Measurements from ENCODE around the gene BLACAT1. TPM values are rescaled to one million over a fixed set of nuclear protein-coding genes. Genes with fewer than 3 reads are reported as not detected.

BLACAT1 gene
- total RNA-seq, 4 donors from 2014 or later = 0.29 to 2.3 (median 0.99) TPM

DNA sequence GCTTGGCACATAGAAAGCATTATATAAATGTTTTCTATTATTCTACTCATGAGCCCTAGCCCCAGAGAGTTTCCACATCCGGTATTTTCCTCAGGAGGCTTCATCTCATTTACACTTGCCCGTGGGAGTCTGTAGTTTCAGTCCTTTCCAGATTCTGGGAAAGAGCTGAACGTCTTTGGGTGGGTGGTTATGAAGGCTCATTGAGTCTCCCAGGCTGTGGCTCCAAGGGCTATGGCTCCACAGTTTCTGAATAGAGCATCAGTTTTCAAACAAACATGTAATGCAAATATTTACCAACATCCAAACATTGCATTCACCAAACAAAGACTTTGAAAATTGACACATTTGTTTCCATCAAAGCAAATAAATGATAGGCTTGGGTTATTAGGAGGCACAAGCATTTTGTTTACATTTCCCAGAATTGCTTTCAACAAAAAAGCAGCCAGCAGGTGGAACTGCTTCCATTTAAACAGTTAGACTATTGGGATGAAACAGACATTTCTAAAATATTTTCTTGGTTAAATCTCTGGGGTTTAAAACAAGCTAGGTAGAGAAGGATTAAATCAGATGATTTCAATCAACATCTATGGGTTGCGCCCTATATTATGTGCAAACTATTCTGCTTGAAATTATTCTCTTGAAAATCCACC lies 32.7 kb downstream of the BLACAT1 start:
- H3K27ac ChIP-seq = no peak overlapping the region
- 57 to 61% methylated on average over 4 of the region's 4 CpGs for WGBS, 2 donors
- TF ChIP-seq, protein P1, sequence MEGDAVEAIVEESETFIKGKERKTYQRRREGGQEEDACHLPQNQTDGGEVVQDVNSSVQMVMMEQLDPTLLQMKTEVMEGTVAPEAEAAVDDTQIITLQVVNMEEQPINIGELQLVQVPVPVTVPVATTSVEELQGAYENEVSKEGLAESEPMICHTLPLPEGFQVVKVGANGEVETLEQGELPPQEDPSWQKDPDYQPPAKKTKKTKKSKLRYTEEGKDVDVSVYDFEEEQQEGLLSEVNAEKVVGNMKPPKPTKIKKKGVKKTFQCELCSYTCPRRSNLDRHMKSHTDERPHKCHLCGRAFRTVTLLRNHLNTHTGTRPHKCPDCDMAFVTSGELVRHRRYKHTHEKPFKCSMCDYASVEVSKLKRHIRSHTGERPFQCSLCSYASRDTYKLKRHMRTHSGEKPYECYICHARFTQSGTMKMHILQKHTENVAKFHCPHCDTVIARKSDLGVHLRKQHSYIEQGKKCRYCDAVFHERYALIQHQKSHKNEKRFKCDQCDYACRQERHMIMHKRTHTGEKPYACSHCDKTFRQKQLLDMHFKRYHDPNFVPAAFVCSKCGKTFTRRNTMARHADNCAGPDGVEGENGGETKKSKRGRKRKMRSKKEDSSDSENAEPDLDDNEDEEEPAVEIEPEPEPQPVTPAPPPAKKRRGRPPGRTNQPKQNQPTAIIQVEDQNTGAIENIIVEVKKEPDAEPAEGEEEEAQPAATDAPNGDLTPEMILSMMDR (IDR thresholded peaks at IDR 0.05) = peak in 1 of 6 experiments; percentile 17
- TF ChIP-seq POLR2A (IDR thresholded peaks at IDR 0.05) = no peak
- DNase-seq = no peak
- no peaks in the 10 kb centered on the region for H3K9me3 ChIP-seq
- peaks cover 0 to 54% (median 0%) of the 10 kb centered on the region in 4 donors for H3K27me3 ChIP-seq
- intact Hi-C loops (cut with DNase I) = no loop called here
- H3K4me3 ChIP-seq = no peak overlapping the region
- H3K4me1 ChIP-seq = no peaks in the 10 kb centered on the region
- H3K36me3 ChIP-seq = no peaks in the 10 kb centered on the region

DNA sequence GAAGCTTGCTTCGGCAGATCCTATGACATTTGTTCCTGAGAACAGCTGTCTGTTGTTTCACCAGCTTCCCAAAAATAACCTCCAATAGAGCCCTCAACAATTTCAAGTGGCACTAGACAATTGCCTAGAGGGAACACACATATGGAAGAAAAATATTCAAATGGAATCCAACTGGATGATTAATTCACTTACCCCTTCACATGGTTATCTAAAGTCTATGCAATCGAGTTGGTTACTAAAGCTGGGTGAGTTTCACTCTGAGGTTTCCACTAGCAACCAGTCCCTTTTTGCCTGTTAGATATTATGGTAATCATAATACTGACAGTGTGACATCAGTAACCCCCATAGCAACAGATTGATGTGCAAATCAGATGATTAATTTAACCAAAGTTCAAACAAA lies 34.0 kb downstream of the BLACAT1 start, which contains the start of gene LEMD1:
LEMD1 (minus strand) TSS at position 259 of the 400 bp plus-strand sequence. CDS start 1,520 bp downstream, outside the sequence.
- no peaks in the 10 kb centered on the region for H3K9me3 ChIP-seq
- no peaks in the 10 kb centered on the region for H3K4me1 ChIP-seq
- H3K27ac ChIP-seq = no peak within 1 kb of the TSS
- intact Hi-C loops (cut with DNase I) = no loop called here
- H3K27me3 ChIP-seq = peaks cover 0 to 61% (median 0%) of the 10 kb centered on the region in 4 donors
- WGBS, 2 donors = 54 to 60% methylated on average over 2 of the region's 2 CpGs
- DNase-seq = no peak
- TF ChIP-seq, protein P1 (IDR thresholded peaks at IDR 0.05) = no peak
- TF ChIP-seq POLR2A (IDR thresholded peaks at IDR 0.05) = no peak
- no peaks in the 10 kb centered on the region for H3K36me3 ChIP-seq
- no peak within 1 kb of the TSS for H3K4me3 ChIP-seq

DNA sequence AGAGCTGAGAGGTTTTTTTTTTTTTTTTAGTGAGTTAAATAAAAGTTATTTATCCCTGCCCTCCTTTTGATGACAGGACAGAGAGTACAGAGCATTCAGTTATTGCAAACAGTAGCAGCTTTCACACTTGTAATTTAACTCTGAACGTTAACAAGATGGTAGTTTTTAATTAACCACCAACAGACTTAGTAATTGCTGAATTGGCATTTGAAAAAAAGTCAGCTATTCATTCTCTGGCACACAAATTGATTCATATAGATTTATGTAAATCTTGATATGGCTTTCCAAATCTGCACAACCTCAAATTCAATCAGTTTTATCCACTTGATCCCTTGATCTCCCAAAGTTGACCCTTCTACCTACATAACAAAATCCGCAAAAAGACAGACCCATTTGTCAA lies 34.9 kb downstream of the BLACAT1 start:
- Histone ChIP-seq H3K27ac (no peak overlapping the region), H3K36me3 (no peaks in the 10 kb centered on the region), H3K4me1 (peaks cover 0 to 1% (median 0%) of the 10 kb centered on the region in 3 donors), H3K9me3 (no peaks in the 10 kb centered on the region), H3K4me3 (no peak overlapping the region), H3K27me3 (peaks cover 0 to 58% (median 0%) of the 10 kb centered on the region in 4 donors)
- intact Hi-C loops (cut with DNase I) = no loop called here
- 85 to 89% methylated on average over 2 of the region's 2 CpGs for WGBS, 2 donors
- no peak for DNase-seq
- no peak for TF ChIP-seq POLR2A (IDR thresholded peaks at IDR 0.05)
- TF ChIP-seq, protein P1 (IDR thresholded peaks at IDR 0.05) = no peak

DNA sequence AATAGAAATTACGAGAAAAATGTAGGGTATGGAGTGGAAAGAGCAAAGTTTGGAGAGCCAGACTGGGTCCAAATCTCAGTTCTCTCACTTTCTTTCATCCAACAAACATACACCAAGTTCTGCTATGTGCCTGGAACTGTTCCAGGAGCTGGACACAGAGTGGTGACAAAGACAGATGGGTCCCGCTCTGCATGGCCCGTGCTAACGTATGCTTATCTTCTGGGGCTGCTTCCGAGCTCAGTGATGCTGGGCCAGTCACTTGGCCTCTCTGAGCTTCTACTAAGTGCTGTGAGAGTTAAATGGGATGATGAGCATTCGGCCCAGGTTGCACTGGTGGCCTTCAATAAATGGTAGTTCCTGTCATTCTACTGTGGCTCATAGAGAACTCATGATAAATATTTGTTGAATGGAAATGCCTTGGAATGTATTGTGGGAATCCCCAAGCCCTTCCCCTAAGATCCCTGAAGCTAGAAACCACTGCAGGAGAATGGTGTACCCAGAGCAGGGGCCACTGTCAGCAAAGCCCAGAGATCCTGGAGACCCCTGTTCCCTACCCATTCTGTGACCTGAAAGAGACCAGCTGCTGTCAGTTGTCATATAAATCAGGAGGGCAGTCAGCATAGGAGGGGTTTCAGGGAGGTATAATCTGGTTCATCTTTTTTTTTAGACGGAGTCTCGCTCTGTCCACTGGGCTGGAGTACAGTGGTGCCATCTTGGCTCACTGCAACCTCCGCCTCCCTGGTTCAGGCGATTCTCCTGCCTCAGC lies 37.8 kb downstream of the BLACAT1 start:
- TF ChIP-seq, protein P1 (IDR thresholded peaks at IDR 0.05) = no peak
- no peak for TF ChIP-seq POLR2A (IDR thresholded peaks at IDR 0.05)
- Histone ChIP-seq H3K9me3 (no peaks in the 10 kb centered on the region), H3K36me3 (no peaks in the 10 kb centered on the region), H3K27ac (no peak overlapping the region), H3K4me3 (no peak overlapping the region), H3K27me3 (peaks cover 0 to 31% (median 0%) of the 10 kb centered on the region in 4 donors), H3K4me1 (peaks cover 0 to 6% (median 0%) of the 10 kb centered on the region in 3 donors)
- intact Hi-C loops (cut with DNase I) = no loop called here
- 69 to 87% methylated on average over 7 to 10 of the region's 10 CpGs for WGBS, 2 donors
- DNase-seq = no peak

DNA sequence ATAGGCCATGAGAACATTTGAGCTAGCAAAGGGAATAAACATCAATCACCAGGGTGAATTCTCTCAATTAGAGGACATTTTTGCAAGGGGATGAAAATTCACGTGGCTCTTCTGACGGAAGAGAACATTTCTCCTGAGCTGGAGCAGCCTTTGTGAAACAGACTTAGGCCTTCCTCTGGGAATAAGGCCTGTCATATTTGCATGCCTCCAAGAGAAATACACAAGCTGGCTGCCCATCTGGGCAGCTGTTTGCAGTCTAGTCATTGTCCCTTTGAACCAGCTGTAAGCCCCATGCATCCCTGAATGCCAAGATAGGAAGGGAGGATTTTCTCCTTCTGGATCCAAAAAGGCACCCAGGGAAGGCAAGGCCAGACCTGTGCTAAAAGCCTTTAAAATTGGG lies 39.5 kb downstream of the BLACAT1 start:
- no peaks in the 10 kb centered on the region for H3K36me3 ChIP-seq
- intact Hi-C loops (cut with DNase I) = no loop called here
- no peak overlapping the region for H3K4me3 ChIP-seq
- WGBS, 2 donors = 80 to 90% methylated on average over 1 to 2 of the region's 2 CpGs
- no peak for DNase-seq
- TF ChIP-seq, protein P1 (IDR thresholded peaks at IDR 0.05) = no peak
- TF ChIP-seq POLR2A (IDR thresholded peaks at IDR 0.05) = no peak
- no peaks in the 10 kb centered on the region for H3K9me3 ChIP-seq
- H3K4me1 ChIP-seq = peaks cover 0 to 6% (median 0%) of the 10 kb centered on the region in 3 donors
- H3K27ac ChIP-seq = no peak overlapping the region
- H3K27me3 ChIP-seq = peaks cover 0 to 18% (median 0%) of the 10 kb centered on the region in 4 donors
